A549 treated with CpdA at 1 μM for 4 hours (cell line): ENCODE data around the gene DNAJB13. TPM values are rescaled to one million over a fixed set of nuclear protein-coding genes. Genes with fewer than 3 reads are reported as not detected.

ENCODE experiments used
- total RNA-seq: library from RNA; stranded (reverse); fragments of 200-300 nt; extraction: Qiagen RNA extraction; gene quantifications from 5 replicates; pipeline ENCODE4 v1.2.3, GENCODE V29; 2022; ENCODE audit warnings: low read depth

The DNAJB13 gene
- 0.23 to 0.45 TPM (median 0.30 TPM) in 4 of 5 replicates, not detected in the other for total RNA-seq

GRCh38 chr11:73950869-73951710 is at the start of gene DNAJB13:
Gene DNAJB13 (plus strand): TSS chr11:73951026. CDS start chr11:73951070, 44 bp downstream.

GRCh38 chr11:73982595-73982989 is 31.8 kb downstream of the DNAJB13 start, which contains the start of gene UCP2:
Gene UCP2 (minus strand): TSS chr11:73982843. CDS start chr11:73978378, 4,465 bp downstream.

GRCh38 chr11:74008373-74009229 is 57.8 kb downstream of the DNAJB13 start, which contains the start of gene UCP3:
Gene UCP3 (minus strand): TSS chr11:74009085. CDS start chr11:74007042, 2,043 bp downstream.

Other genes with a start within 250 kb of the DNAJB13 start
- gene RAB6A, start 190.0 kb upstream of the DNAJB13 start, total RNA-seq = 51.2 to 63.4 TPM (median 60.5 TPM) in 5 replicates
- 44.9 to 58.6 TPM (median 51.8 TPM) in 5 replicates for gene MRPL48, start 163.2 kb upstream of the DNAJB13 start, total RNA-seq
- 125 to 145 TPM (median 138 TPM) in 5 replicates for gene COA4, start 74.2 kb upstream of the DNAJB13 start, total RNA-seq
- 11.6 to 13.5 TPM (median 12.5 TPM) in 5 replicates for gene PAAF1, start 74.0 kb upstream of the DNAJB13 start, total RNA-seq
- gene UCP2, start 31.8 kb downstream of the DNAJB13 start, total RNA-seq = 60.1 to 93.0 TPM (median 67.0 TPM) in 5 replicates
- 1.0 to 2.0 TPM (median 1.7 TPM) in 5 replicates for gene UCP3, start 58.1 kb downstream of the DNAJB13 start, total RNA-seq
- 16.8 to 19.1 TPM (median 17.2 TPM) in 5 replicates for gene C2CD3, start 220.0 kb downstream of the DNAJB13 start, total RNA-seq
- 49.2 to 59.6 TPM (median 58.7 TPM) in 5 replicates for gene PPME1, start 220.3 kb downstream of the DNAJB13 start, total RNA-seq